ENCODE measurements around the gene RNF149.

DNA sequence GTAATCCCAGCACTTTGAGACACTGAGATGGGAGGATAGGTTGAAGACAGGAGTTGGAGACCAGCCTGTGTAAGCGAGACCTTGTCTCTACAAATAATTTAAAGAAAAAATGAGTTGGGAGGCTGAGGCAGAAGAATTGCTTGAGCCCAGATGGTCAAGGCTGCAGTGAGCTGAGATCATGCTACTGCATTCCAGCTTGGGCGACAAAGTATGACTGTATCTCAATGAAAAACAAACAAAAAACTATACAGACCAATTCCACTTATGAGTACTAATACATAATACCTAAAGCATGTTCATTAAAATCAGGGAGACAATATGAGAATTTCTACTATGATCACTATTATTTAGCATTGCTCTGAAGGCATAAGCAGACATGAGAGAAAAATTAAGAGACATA is 12.6 kb downstream of the RNF149 start:
- TF ChIP-seq, protein P1, sequence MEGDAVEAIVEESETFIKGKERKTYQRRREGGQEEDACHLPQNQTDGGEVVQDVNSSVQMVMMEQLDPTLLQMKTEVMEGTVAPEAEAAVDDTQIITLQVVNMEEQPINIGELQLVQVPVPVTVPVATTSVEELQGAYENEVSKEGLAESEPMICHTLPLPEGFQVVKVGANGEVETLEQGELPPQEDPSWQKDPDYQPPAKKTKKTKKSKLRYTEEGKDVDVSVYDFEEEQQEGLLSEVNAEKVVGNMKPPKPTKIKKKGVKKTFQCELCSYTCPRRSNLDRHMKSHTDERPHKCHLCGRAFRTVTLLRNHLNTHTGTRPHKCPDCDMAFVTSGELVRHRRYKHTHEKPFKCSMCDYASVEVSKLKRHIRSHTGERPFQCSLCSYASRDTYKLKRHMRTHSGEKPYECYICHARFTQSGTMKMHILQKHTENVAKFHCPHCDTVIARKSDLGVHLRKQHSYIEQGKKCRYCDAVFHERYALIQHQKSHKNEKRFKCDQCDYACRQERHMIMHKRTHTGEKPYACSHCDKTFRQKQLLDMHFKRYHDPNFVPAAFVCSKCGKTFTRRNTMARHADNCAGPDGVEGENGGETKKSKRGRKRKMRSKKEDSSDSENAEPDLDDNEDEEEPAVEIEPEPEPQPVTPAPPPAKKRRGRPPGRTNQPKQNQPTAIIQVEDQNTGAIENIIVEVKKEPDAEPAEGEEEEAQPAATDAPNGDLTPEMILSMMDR (IDR thresholded peaks at IDR 0.05 in 2 of 3, conservative IDR thresholded peaks at IDR 0.05 in 1 of 3; ENCODE audit: borderline replicate concordance in 1 of 3, insufficient read depth in 1 of 3, low read depth in 2 of 3, low read length in 2 of 3): no peak
- no peak for TF ChIP-seq SIN3A (IDR thresholded peaks at IDR 0.05; ENCODE audit: low read depth)
- TF ChIP-seq JUND (IDR thresholded peaks at IDR 0.05): no peak
- TF ChIP-seq YY1 (IDR thresholded peaks at IDR 0.05; ENCODE audit: extremely low read depth, insufficient replicate concordance, low read depth, low read length): no peak
- TF ChIP-seq POLR2A (IDR thresholded peaks at IDR 0.05; ENCODE audit: borderline replicate concordance, extremely low read depth, insufficient read depth, insufficient read length): no peak
- no peak for TF ChIP-seq ELF1 (IDR thresholded peaks at IDR 0.05; ENCODE audit: borderline replicate concordance, low read depth)
- TF ChIP-seq EZH2phosphoT487 (IDR thresholded peaks at IDR 0.05; ENCODE audit: borderline replicate concordance): no peak
- TF ChIP-seq EZH2 (IDR thresholded peaks at IDR 0.05): no peak
- TF ChIP-seq POLR2AphosphoS5 (IDR thresholded peaks at IDR 0.05; ENCODE audit: low read depth, low read length): no peak
- TF ChIP-seq, protein P2, sequence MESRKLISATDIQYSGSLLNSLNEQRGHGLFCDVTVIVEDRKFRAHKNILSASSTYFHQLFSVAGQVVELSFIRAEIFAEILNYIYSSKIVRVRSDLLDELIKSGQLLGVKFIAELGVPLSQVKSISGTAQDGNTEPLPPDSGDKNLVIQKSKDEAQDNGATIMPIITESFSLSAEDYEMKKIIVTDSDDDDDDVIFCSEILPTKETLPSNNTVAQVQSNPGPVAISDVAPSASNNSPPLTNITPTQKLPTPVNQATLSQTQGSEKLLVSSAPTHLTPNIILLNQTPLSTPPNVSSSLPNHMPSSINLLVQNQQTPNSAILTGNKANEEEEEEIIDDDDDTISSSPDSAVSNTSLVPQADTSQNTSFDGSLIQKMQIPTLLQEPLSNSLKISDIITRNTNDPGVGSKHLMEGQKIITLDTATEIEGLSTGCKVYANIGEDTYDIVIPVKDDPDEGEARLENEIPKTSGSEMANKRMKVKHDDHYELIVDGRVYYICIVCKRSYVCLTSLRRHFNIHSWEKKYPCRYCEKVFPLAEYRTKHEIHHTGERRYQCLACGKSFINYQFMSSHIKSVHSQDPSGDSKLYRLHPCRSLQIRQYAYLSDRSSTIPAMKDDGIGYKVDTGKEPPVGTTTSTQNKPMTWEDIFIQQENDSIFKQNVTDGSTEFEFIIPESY (IDR thresholded peaks at IDR 0.05; ENCODE audit: extremely low read depth, insufficient replicate concordance, low read length): no peak
- TF ChIP-seq CEBPB (IDR thresholded peaks at IDR 0.05; ENCODE audit: low read depth): no peak
- TF ChIP-seq SRF (IDR thresholded peaks at IDR 0.05; ENCODE audit: low read depth): no peak
- TF ChIP-seq CBX3 (IDR thresholded peaks at IDR 0.05; ENCODE audit: low read depth): no peak
- TF ChIP-seq FOSL1 (IDR thresholded peaks at IDR 0.05; ENCODE audit: low read depth): no peak

Data from HCT116 (cell line).